ENCODE results near the gene XNDC1N.

- TF ChIP-seq EZH2phosphoT487 (IDR thresholded peaks at IDR 0.05; ENCODE audit: low read length) (no peak), CTCF (IDR thresholded peaks at IDR 0.05; ENCODE audit: low read length) (no peak), EZH2 (optimal IDR thresholded peaks at IDR 0.05; ENCODE audit: low read depth, low read length) (no peak)
These were observed 48.7 kb upstream of the XNDC1N start for GRCh38 chr11:71977090-71977489.
